Right atrium auricular region (tissue), 2 donors: ENCODE measurements around the gene EID1. TPM values are rescaled to one million over a fixed set of nuclear protein-coding genes. Genes with fewer than 3 reads are reported as not detected.

Experiments used
- DNase-seq: peaks from one replicate; pipeline ENCODE4 v3.0.0-alpha.2; 2019; ENCODE audit warnings: low spot score
- H3K27ac ChIP-seq, 2 donors: fragments of 200-600 bp; sonication (generic); 1 replicate in 1 of 2; 2 replicates in 1 of 2; pipeline ENCODE4 v1.5.1; 2016 to 2019
- H3K27me3 ChIP-seq, 2 donors: fragments of 200-600 bp; sonication (generic); one replicate each; pipeline versions ENCODE4 v1.5.1 to v1.6.0; 2017 to 2019
- H3K36me3 ChIP-seq: fragments of 200-600 bp; sonication (generic); one replicate; pipeline ENCODE4 v1.5.1; 2016
- H3K4me1 ChIP-seq, 2 donors: fragments of 200-600 bp; sonication (generic); one replicate each; pipeline versions ENCODE4 v1.5.1 to v1.6.0; 2017 to 2019
- H3K4me3 ChIP-seq, 2 donors: fragments of 200-600 bp; sonication (generic); 1 replicate in 1 of 2; 2 replicates in 1 of 2; pipeline ENCODE4 v1.5.1; 2017 to 2019; ENCODE audit warnings: mild to moderate bottlenecking in 1 of 2, moderate library complexity in 1 of 2
- H3K9me3 ChIP-seq, 2 donors: fragments of 200-600 bp; sonication (generic); one replicate each; pipeline ENCODE4 v1.5.1; 2019
- total RNA-seq, 2 donors: library from RNA; depleted of rRNA; stranded (reverse); fragments of >200 nt; gene quantifications; one replicate each; pipeline ENCODE4 v1.1.0, GENCODE V29; 2016
- TF ChIP-seq, protein P1 (sequence below), 2 donors: fragments of 200-600 bp; sonication (generic); IDR thresholded peaks; one replicate each; pipeline ENCODE4 v1.5.1; 2019; ENCODE audit warnings: antibody characterized with exemption in 2 of 2

The EID1 gene
- total RNA-seq, 2 donors from 2014 or later = 369 to 524 TPM

- Histone ChIP-seq H3K27ac (no peak overlapping the region), H3K4me3 (no peak overlapping the region), H3K27me3 (no peaks in the 10 kb centered on the region), H3K36me3 (no peaks in the 10 kb centered on the region), H3K9me3 (no peaks in the 10 kb centered on the region), H3K4me1 (no peaks in the 10 kb centered on the region)
- no peak for DNase-seq
- TF ChIP-seq, protein P1, sequence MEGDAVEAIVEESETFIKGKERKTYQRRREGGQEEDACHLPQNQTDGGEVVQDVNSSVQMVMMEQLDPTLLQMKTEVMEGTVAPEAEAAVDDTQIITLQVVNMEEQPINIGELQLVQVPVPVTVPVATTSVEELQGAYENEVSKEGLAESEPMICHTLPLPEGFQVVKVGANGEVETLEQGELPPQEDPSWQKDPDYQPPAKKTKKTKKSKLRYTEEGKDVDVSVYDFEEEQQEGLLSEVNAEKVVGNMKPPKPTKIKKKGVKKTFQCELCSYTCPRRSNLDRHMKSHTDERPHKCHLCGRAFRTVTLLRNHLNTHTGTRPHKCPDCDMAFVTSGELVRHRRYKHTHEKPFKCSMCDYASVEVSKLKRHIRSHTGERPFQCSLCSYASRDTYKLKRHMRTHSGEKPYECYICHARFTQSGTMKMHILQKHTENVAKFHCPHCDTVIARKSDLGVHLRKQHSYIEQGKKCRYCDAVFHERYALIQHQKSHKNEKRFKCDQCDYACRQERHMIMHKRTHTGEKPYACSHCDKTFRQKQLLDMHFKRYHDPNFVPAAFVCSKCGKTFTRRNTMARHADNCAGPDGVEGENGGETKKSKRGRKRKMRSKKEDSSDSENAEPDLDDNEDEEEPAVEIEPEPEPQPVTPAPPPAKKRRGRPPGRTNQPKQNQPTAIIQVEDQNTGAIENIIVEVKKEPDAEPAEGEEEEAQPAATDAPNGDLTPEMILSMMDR (IDR thresholded peaks at IDR 0.05) = no peak
Measured at GRCh38 chr15:48914717-48915116, 36.8 kb downstream of the EID1 start.

GRCh38 chr15:48915861-48916260, 37.9 kb downstream of the EID1 start:
- TF ChIP-seq, protein P1 (IDR thresholded peaks at IDR 0.05) = no peak
- no peak overlapping the region for H3K4me3 ChIP-seq
- no peaks in the 10 kb centered on the region for H3K9me3 ChIP-seq
- no peak for DNase-seq
- no peaks in the 10 kb centered on the region for H3K27me3 ChIP-seq
- H3K27ac ChIP-seq = no peak overlapping the region
- H3K4me1 ChIP-seq = no peaks in the 10 kb centered on the region
- no peaks in the 10 kb centered on the region for H3K36me3 ChIP-seq

DNA sequence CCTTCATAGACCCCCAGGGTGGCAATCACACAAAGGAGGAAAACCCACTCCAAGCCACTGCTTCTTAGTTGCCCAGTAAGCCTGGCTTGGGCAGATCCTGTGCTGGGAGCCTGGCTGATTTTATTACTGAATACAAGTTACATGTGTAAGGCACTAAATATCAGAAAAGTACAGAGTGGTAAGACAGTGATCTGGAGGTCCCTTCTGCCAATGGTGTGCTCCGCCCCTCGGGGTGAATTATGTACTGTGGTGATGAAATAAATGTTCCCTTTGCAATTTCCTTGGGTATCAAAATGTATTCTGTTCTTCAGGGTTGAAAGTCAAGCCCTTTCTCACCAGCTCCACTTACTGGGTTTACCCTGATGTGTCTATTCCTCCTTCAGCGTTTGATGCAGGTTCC, 38.8 kb downstream of the EID1 start:
- TF ChIP-seq, protein P1 (IDR thresholded peaks at IDR 0.05) = no peak
- DNase-seq = no peak
- Histone ChIP-seq H3K4me3 (no peak overlapping the region), H3K27me3 (no peaks in the 10 kb centered on the region), H3K36me3 (no peaks in the 10 kb centered on the region), H3K4me1 (no peaks in the 10 kb centered on the region), H3K9me3 (no peaks in the 10 kb centered on the region), H3K27ac (no peak overlapping the region)

- DNase-seq = no peak
Measured at GRCh38 chr15:48922046-48922445, 44.1 kb downstream of the EID1 start.

DNA sequence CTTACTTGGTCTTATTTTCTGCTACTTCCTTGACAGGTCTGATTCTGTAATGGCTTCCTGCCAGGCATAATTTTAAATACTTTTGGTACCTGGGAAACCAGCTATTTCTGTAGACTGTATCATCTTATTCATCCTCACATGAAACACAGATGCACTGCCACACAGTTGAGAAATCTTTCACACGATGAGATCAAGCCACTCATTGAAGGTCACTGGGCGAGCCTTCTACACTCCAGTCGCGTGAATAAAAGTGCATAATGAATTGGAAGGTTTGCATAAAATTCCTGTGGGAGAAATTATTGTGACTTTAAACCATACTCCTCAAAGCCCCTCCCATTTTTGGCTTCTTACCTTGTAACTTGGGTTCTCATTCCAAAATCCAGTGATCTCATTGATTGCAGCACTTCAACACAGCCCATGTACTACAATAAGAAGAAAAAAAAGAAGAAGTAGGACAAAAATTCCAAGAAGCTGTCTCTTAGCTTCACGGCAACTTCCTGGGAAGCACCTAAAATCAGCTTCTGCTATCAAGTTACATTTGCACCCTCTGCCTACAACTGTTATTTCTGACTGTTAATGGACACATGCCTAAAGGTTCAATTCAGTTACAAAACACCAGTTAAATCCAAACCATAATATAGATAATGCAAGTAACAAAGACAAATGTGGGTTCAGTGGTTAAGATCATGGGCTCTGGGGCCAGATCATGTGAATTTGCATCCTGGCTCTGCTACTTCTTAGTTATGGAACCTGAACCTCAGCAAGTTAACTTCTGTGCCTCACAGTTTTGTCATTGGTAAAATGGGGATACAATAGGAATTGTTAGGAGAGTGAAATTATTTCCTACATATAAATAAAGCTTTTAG, 46.8 kb downstream of the EID1 start:
- H3K27me3 ChIP-seq = no peaks in the 10 kb centered on the region
- no peaks in the 10 kb centered on the region for H3K9me3 ChIP-seq
- no peaks in the 10 kb centered on the region for H3K36me3 ChIP-seq
- no peak for DNase-seq
- peaks cover 0 to 12% of the 10 kb centered on the region in 2 donors for H3K4me1 ChIP-seq
- H3K4me3 ChIP-seq = no peak overlapping the region
- H3K27ac ChIP-seq = peak overlapping the region in 1 of 2 donors; percentile 63
- TF ChIP-seq, protein P1 (IDR thresholded peaks at IDR 0.05) = no peak

More at GRCh38 chr15:48922046-48922445, 44.1 kb downstream of the EID1 start:
- TF ChIP-seq, protein P1 (IDR thresholded peaks at IDR 0.05) = no peak
- no peaks in the 10 kb centered on the region for H3K36me3 ChIP-seq
- peaks cover 0 to 12% of the 10 kb centered on the region in 2 donors for H3K4me1 ChIP-seq
- H3K27me3 ChIP-seq = no peaks in the 10 kb centered on the region
- no peak overlapping the region for H3K4me3 ChIP-seq
- H3K9me3 ChIP-seq = no peaks in the 10 kb centered on the region
- no peak overlapping the region for H3K27ac ChIP-seq
